LNCaP clone FGC (cell line): Measurements from ENCODE around the gene NELL1.

ENCODE experiments used
- DNase-seq: peaks from one replicate; pipeline ENCODE4 v3.0.0-alpha.2; 2011; ENCODE audit warnings: low read depth
- H3K4me3 ChIP-seq: 2 replicates; pipeline ENCODE4 v1.5.1; 2011; ENCODE audit warnings: mild to moderate bottlenecking, low read depth, low read length, control low read depth
- TF ChIP-seq, protein P1 (sequence below): IDR thresholded peaks from 2 replicates; pipeline ENCODE4 v1.5.1; 2012; ENCODE audit warnings: mild to moderate bottlenecking; ENCODE audit not compliant: control insufficient read depth, insufficient read depth; ENCODE audit errors: extremely low read depth

Gene NELL1

DNA sequence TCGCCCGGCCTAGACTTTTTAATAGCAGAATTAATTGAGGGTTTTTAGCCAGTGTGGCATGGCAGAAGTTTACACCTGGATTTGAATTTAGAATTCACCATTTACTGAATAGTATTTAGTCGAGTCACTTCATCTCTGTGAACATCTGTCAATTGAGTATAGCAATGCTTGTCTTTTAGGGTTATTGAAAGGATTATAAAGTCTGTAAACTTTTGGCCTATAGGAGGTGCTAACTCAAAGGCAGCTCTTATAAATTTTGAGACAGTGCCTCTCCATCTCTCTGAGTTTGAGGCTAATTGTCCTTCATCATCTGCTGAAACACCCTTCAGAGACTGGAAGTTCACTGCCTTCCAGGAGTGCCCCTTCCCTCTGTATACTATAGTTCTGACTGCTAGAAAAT, 205.0 kb downstream of the NELL1 start:
- no peak overlapping the region for H3K4me3 ChIP-seq
- DNase-seq = no peak
- TF ChIP-seq, protein P1, sequence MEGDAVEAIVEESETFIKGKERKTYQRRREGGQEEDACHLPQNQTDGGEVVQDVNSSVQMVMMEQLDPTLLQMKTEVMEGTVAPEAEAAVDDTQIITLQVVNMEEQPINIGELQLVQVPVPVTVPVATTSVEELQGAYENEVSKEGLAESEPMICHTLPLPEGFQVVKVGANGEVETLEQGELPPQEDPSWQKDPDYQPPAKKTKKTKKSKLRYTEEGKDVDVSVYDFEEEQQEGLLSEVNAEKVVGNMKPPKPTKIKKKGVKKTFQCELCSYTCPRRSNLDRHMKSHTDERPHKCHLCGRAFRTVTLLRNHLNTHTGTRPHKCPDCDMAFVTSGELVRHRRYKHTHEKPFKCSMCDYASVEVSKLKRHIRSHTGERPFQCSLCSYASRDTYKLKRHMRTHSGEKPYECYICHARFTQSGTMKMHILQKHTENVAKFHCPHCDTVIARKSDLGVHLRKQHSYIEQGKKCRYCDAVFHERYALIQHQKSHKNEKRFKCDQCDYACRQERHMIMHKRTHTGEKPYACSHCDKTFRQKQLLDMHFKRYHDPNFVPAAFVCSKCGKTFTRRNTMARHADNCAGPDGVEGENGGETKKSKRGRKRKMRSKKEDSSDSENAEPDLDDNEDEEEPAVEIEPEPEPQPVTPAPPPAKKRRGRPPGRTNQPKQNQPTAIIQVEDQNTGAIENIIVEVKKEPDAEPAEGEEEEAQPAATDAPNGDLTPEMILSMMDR = 0 out of 2 replicates have a peak, but pooled peaks have one; percentile 6

DNA sequence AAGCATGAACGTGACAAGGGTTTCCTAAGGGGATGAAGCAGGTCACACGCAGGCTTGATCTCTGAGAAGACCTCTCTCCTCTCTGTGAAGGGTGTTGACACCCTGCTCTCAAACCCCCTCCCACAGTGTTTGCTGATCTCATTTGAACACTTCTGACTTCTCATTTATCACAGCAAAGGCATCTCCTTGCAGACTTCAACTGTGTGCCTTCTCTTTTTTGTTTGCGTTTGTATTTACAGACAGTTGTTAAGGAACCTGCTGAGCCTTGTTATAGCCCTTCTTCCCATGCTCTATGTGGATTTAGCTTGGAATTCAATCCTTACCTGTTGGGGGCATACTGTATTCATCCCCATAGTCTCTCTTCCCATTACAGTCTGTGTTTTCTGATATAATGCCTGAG, 206.5 kb downstream of the NELL1 start:
- no peak for DNase-seq
- no peak overlapping the region for H3K4me3 ChIP-seq
- TF ChIP-seq, protein P1 = no peak

DNA sequence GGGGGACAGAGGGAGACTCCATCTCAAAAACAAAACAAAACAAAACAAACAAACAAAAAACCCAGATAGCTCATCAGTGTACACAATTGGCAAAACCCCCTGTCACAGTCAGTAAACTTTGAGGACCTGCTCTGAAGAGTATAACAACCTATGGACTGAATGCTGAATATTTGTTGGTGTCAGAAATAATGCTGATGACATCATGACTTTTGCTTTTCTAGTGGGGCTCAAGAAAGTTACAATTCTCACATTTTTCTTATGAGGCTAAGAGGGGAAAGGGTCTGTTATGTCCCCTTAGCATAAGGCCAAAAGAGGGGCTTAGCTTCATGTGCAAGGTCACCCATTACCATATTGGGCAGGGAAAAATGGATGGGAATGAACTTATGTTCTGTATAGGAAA, 207.4 kb downstream of the NELL1 start:
- H3K4me3 ChIP-seq = no peak overlapping the region
- TF ChIP-seq, protein P1 = no peak
- DNase-seq = no peak

DNA sequence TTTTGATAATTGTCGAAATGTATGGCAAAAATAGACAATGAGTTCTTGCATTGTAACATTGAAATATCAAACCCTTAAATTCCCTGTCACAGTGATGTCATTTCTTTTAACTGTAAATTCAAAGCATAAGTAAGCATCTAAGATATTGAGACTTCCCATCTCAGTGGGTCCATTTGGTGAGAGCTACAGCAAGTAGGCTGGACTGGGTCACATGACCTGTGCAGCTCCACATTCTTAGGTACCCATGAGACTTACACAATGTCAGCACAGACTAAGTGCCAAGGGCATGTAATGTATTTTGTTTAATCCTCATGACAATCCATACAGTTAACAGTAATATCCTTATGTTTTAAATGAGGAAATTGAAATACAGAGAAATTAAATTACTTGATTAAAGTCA, 210.7 kb downstream of the NELL1 start:
- TF ChIP-seq, protein P1 = no peak
- no peak overlapping the region for H3K4me3 ChIP-seq
- DNase-seq = no peak

DNA sequence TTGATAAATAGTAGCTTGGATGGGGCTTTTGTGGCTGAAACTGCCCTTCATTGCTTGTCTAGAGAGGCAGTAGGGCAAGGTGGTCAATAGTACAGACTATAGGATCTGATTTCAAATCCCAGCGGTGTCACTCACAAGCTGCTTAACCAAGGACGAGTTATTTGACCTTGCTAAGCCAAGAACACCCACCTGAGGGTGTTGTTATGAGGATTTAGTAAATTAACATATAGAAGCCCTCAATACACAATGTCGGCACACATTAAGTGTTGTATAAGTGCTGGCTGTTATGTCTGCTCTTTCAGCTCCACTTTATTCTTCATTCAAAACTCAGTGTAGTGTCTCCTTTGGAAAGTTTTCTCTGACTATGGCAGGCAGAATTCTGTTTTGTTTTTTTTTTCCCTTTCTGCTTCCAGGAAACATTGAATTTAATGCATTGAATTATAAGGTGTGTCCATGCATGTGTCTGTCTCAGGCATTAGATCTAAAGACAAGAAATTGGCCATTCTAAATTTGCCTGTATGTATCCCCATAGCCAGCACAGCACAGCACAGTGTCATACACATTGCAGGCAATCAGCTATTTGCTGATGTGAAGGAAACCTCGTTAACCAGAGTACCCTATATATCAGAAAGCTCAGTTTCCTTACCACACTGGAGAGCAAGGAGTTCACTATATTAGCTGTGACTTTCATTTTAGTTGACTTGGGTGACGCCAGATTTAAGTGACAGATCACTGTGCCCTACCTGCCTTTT, 212.1 kb downstream of the NELL1 start:
- TF ChIP-seq, protein P1 = no peak
- H3K4me3 ChIP-seq = no peak overlapping the region
- DNase-seq = no peak

DNA sequence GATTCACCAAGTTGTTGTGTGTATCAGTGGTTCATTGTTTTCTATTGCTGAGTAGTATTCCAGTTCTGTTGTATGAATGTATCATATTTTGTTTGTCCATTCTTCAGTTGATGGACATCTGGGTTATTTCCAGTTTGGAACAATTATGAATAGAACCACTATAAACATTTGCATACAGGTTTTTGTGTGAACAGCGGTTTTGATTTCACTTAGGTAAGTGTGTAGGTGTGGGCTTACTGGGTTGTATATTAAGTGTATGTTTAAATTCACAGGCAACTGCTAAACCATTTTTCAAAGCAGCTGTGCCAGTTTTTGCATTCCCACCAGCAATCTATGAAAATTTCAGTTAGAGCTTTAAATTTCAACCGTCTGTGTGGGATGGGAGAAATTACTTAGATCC, 217.8 kb downstream of the NELL1 start:
- no peak for DNase-seq

More for the DNA sequence above, 217.8 kb downstream of the NELL1 start:
- TF ChIP-seq, protein P1 = no peak
- no peak overlapping the region for H3K4me3 ChIP-seq
